NCI-H2029 treated with DMSO at 0.1 percent for 48 hours (cell line): ENCODE results near the gene AUTS2.
A peak's percentile ranks its signal among the peaks of the same experiment; 100 is the strongest.

Experiments
- DNase-seq: peaks from one replicate; lab custom pipeline; 2025; lab: John Stamatoyannopoulos, UW

Gene AUTS2

GRCh38 chr7:69687739-69688433, 89.6 kb downstream of the AUTS2 start:
- peak; percentile 23 for DNase-seq

GRCh38 chr7:69690329-69690728, 92.1 kb downstream of the AUTS2 start:
- DNase-seq = no peak

- no peak for DNase-seq
Observed at GRCh38 chr7:69691327-69691726, 93.1 kb downstream of the AUTS2 start.

GRCh38 chr7:69691734-69692133, 93.5 kb downstream of the AUTS2 start:
- DNase-seq = no peak

- DNase-seq = no peak
Observed at GRCh38 chr7:69692611-69693010, 94.3 kb downstream of the AUTS2 start.

GRCh38 chr7:69693042-69693441, 94.8 kb downstream of the AUTS2 start:
- DNase-seq = no peak

- no peak for DNase-seq
Observed at GRCh38 chr7:69696054-69696591, 97.8 kb downstream of the AUTS2 start.

GRCh38 chr7:69696686-69697685, 98.7 kb downstream of the AUTS2 start:
- DNase-seq = no peak

GRCh38 chr7:69698109-69698825, 100.0 kb downstream of the AUTS2 start:
- DNase-seq = no peak

GRCh38 chr7:69699931-69700330, 101.7 kb downstream of the AUTS2 start:
- DNase-seq = no peak

GRCh38 chr7:69700331-69700730, 102.1 kb downstream of the AUTS2 start:
- DNase-seq = no peak

- no peak for DNase-seq
Observed at GRCh38 chr7:69701288-69701687, 103.0 kb downstream of the AUTS2 start.

GRCh38 chr7:69702357-69702756, 104.1 kb downstream of the AUTS2 start:
- no peak for DNase-seq

GRCh38 chr7:69703099-69703498, 104.8 kb downstream of the AUTS2 start:
- no peak for DNase-seq

GRCh38 chr7:69706070-69706469, 107.8 kb downstream of the AUTS2 start:
- no peak for DNase-seq

- peak; percentile 66 for DNase-seq
Observed at GRCh38 chr7:69708857-69709256, 110.6 kb downstream of the AUTS2 start.

- no peak for DNase-seq
Observed at GRCh38 chr7:69710768-69711438, 112.6 kb downstream of the AUTS2 start.

- DNase-seq = no peak
Observed at GRCh38 chr7:69714886-69715576, 116.8 kb downstream of the AUTS2 start.

- DNase-seq = no peak
Observed at GRCh38 chr7:69717221-69717620, 118.9 kb downstream of the AUTS2 start.

GRCh38 chr7:69719717-69720116, 121.4 kb downstream of the AUTS2 start:
- DNase-seq = no peak

GRCh38 chr7:69722843-69723242, 124.6 kb downstream of the AUTS2 start:
- no peak for DNase-seq
